Measurements from ENCODE around the gene MAP7.

DNA sequence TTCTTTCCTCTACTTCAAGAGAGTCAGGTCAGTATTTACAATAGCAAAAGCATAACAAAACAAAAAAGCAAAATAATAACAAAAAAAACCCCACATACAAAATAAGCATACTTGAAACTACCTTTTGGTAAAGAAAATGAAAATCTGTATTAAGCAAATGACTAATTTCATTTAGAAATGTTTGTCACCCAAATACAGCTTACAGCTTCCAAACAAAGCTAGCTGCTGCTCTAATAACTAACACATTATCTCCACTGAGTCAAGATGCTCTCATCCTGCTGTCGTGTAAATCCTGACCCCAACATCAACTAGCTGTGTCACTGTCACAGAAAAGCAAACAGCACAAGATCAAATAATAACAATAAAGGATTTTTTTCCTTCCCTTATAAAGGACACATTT lies 21.7 kb downstream of the MAP7 start:
- TF ChIP-seq, protein P1, sequence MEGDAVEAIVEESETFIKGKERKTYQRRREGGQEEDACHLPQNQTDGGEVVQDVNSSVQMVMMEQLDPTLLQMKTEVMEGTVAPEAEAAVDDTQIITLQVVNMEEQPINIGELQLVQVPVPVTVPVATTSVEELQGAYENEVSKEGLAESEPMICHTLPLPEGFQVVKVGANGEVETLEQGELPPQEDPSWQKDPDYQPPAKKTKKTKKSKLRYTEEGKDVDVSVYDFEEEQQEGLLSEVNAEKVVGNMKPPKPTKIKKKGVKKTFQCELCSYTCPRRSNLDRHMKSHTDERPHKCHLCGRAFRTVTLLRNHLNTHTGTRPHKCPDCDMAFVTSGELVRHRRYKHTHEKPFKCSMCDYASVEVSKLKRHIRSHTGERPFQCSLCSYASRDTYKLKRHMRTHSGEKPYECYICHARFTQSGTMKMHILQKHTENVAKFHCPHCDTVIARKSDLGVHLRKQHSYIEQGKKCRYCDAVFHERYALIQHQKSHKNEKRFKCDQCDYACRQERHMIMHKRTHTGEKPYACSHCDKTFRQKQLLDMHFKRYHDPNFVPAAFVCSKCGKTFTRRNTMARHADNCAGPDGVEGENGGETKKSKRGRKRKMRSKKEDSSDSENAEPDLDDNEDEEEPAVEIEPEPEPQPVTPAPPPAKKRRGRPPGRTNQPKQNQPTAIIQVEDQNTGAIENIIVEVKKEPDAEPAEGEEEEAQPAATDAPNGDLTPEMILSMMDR (IDR thresholded peaks at IDR 0.05; ENCODE audit: low read depth, low read length, missing input control) = no peak
- no peak for TF ChIP-seq TAF1 (conservative IDR thresholded peaks at IDR 0.05)
- no peak for TF ChIP-seq RAD21 (IDR thresholded peaks at IDR 0.05)
- TF ChIP-seq, protein P2, sequence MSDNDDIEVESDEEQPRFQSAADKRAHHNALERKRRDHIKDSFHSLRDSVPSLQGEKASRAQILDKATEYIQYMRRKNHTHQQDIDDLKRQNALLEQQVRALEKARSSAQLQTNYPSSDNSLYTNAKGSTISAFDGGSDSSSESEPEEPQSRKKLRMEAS (IDR thresholded peaks at IDR 0.05) = no peak
- no peak for TF ChIP-seq GABPA (IDR thresholded peaks at IDR 0.05 in 1 of 2, conservative IDR thresholded peaks at IDR 0.05 in 1 of 2)
- TF ChIP-seq, protein P3, sequence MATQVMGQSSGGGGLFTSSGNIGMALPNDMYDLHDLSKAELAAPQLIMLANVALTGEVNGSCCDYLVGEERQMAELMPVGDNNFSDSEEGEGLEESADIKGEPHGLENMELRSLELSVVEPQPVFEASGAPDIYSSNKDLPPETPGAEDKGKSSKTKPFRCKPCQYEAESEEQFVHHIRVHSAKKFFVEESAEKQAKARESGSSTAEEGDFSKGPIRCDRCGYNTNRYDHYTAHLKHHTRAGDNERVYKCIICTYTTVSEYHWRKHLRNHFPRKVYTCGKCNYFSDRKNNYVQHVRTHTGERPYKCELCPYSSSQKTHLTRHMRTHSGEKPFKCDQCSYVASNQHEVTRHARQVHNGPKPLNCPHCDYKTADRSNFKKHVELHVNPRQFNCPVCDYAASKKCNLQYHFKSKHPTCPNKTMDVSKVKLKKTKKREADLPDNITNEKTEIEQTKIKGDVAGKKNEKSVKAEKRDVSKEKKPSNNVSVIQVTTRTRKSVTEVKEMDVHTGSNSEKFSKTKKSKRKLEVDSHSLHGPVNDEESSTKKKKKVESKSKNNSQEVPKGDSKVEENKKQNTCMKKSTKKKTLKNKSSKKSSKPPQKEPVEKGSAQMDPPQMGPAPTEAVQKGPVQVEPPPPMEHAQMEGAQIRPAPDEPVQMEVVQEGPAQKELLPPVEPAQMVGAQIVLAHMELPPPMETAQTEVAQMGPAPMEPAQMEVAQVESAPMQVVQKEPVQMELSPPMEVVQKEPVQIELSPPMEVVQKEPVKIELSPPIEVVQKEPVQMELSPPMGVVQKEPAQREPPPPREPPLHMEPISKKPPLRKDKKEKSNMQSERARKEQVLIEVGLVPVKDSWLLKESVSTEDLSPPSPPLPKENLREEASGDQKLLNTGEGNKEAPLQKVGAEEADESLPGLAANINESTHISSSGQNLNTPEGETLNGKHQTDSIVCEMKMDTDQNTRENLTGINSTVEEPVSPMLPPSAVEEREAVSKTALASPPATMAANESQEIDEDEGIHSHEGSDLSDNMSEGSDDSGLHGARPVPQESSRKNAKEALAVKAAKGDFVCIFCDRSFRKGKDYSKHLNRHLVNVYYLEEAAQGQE (IDR thresholded peaks at IDR 0.05) = no peak
- no peak for TF ChIP-seq NR2F2 (IDR thresholded peaks at IDR 0.05)
- TF ChIP-seq YY1 (IDR thresholded peaks at IDR 0.05) = no peak
- no peak for TF ChIP-seq EGR1 (IDR thresholded peaks at IDR 0.05; ENCODE audit: low read depth in 2 of 2)
